C4-2B (cell line): Measurements from ENCODE around the gene PTPMT1.

Source experiments
- ZFX ChIP-seq: fragments of 450-650 bp; IDR thresholded peaks from 2 replicates; pipeline ENCODE4 v1.6.1; 2017
- TF ChIP-seq, protein P1 (sequence below): fragments of 450-650 bp; conservative IDR thresholded peaks from 2 replicates; pipeline ENCODE4 v1.5.1; 2017; ENCODE audit warnings: mild to moderate bottlenecking

DNA sequence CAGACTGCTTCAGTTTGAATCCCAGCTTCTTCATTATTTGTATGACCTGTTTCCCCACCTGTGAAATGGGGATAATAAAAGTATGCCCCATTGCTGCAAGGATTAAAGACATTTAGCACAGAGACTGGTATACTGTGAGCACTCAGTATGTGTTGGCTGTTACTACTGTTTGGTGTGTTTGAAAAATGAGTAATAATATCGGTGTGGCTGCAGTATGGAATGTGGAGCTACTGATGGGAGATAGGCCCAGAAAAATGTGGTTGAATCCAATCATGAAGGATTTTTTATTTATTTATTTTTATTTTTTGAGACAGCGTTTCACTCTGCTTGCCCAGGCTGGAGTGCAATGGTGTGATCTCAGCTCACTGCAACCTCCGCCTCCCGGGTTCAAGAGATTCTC lies 37.9 kb downstream of the PTPMT1 start:
- TF ChIP-seq, protein P1, sequence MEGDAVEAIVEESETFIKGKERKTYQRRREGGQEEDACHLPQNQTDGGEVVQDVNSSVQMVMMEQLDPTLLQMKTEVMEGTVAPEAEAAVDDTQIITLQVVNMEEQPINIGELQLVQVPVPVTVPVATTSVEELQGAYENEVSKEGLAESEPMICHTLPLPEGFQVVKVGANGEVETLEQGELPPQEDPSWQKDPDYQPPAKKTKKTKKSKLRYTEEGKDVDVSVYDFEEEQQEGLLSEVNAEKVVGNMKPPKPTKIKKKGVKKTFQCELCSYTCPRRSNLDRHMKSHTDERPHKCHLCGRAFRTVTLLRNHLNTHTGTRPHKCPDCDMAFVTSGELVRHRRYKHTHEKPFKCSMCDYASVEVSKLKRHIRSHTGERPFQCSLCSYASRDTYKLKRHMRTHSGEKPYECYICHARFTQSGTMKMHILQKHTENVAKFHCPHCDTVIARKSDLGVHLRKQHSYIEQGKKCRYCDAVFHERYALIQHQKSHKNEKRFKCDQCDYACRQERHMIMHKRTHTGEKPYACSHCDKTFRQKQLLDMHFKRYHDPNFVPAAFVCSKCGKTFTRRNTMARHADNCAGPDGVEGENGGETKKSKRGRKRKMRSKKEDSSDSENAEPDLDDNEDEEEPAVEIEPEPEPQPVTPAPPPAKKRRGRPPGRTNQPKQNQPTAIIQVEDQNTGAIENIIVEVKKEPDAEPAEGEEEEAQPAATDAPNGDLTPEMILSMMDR: no peak
- TF ChIP-seq ZFX: no peak
